GM23338 (cell line): ENCODE data around the gene DNAJB6. TPM values are rescaled to one million over a fixed set of nuclear protein-coding genes. Genes with fewer than 3 reads are reported as not detected.

ENCODE experiments used
- ATAC-seq: fragments of 200-7000 bp; cut with Tn5 transposase; 3 replicates; pipeline ENCODE4 v1.9.1; 2020
- DNase-seq: peaks from one replicate; pipeline ENCODE4 v3.0.0-alpha.2; 2015; ENCODE audit warnings: low spot score
- H2AFZ ChIP-seq: fragments of 200-600 bp; sonication (generic); 2 replicates; pipeline ENCODE4 v1.8.0; 2016; ENCODE audit warnings: antibody characterized with exemption, mild to moderate bottlenecking, moderate library complexity
- H3F3A ChIP-seq: fragments of 200-600 bp; sonication (generic); replicated peaks from 2 replicates; pipeline ENCODE4 v1.8.0; 2017; ENCODE audit warnings: antibody characterized with exemption, mixed run types, low read depth
- H3K27ac ChIP-seq: fragments of 200-600 bp; sonication (generic); 2 replicates; pipeline ENCODE4 v1.6.1; 2016; ENCODE audit warnings: low read depth
- H3K27me3 ChIP-seq: fragments of 200-600 bp; sonication (generic); 2 replicates; pipeline ENCODE4 v1.8.0; 2016; ENCODE audit warnings: mild to moderate bottlenecking, mixed run types, moderate library complexity; ENCODE audit not compliant: insufficient read depth
- H3K36me3 ChIP-seq: fragments of 200-600 bp; sonication (generic); 2 replicates; pipeline ENCODE4 v1.8.0; 2016; ENCODE audit warnings: mild to moderate bottlenecking; ENCODE audit not compliant: insufficient read depth
- H3K4me1 ChIP-seq: fragments of 200-600 bp; sonication (generic); 2 replicates; pipeline ENCODE4 v1.8.0; 2016; ENCODE audit warnings: mild to moderate bottlenecking, moderate library complexity; ENCODE audit not compliant: insufficient read depth
- H3K4me2 ChIP-seq: fragments of 200-600 bp; sonication (generic); 2 replicates; pipeline ENCODE4 v1.7.1; 2017; ENCODE audit warnings: mixed run types
- H3K4me3 ChIP-seq: fragments of 200-600 bp; sonication (generic); 2 replicates; pipeline ENCODE4 v1.6.1; 2016; ENCODE audit warnings: mixed run types
- H3K79me2 ChIP-seq: fragments of 200-600 bp; sonication (generic); replicated peaks from 2 replicates; pipeline ENCODE4 v1.8.0; 2017; ENCODE audit warnings: mild to moderate bottlenecking; ENCODE audit not compliant: insufficient read depth
- H3K9me2 ChIP-seq: fragments of 200-600 bp; sonication (generic); 2 replicates; pipeline ENCODE4 v1.8.0; 2017; ENCODE audit not compliant: insufficient read depth
- H4K20me1 ChIP-seq: fragments of 200-600 bp; sonication (generic); replicated peaks from 2 replicates; pipeline ENCODE4 v1.8.0; 2017; ENCODE audit warnings: mild to moderate bottlenecking; ENCODE audit not compliant: insufficient read depth
- H3K27ac Mint-ChIP-seq: 2 replicates; pipeline ENCODE4 v1.8.0; 2020; ENCODE audit warnings: inconsistent platforms, mild to moderate bottlenecking, moderate library complexity, mixed read lengths
- H3K27me3 Mint-ChIP-seq: 3 replicates; pipeline ENCODE4 v1.8.0; 2022; ENCODE audit warnings: low read depth, mild to moderate bottlenecking, moderate library complexity, mixed read lengths, inconsistent platforms; ENCODE audit not compliant: insufficient read depth, poor library complexity
- H3K36me3 Mint-ChIP-seq: 3 replicates; pipeline ENCODE4 v1.8.0; 2021; ENCODE audit warnings: low read depth, mild to moderate bottlenecking, inconsistent platforms, moderate library complexity, mixed read lengths
- H3K4me1 Mint-ChIP-seq: 3 replicates; pipeline ENCODE4 v1.8.0; 2020; ENCODE audit warnings: mild to moderate bottlenecking, inconsistent platforms, mixed read lengths
- H3K4me3 Mint-ChIP-seq: 3 replicates; pipeline ENCODE4 v1.8.0; 2021; ENCODE audit warnings: moderate library complexity, mild to moderate bottlenecking, inconsistent platforms, mixed read lengths
- H3K9me3 Mint-ChIP-seq: 3 replicates; pipeline ENCODE4 v1.8.0; 2020; ENCODE audit warnings: moderate library complexity, mild to moderate bottlenecking, inconsistent platforms, mixed read lengths
- CREB1 ChIP-seq: fragments of 250-450 bp; sonication (Bioruptor Pico); IDR thresholded peaks from 2 replicates; pipeline ENCODE4 v1.5.0; 2020; ENCODE audit warnings: low read depth, mild to moderate bottlenecking, moderate library complexity
- CTCF ChIP-seq, 2 experiments: fragments of 200-600 bp in 1 of 2; sonication (generic) in 1 of 2; conservative IDR thresholded peaks; 2 replicates each; pipeline versions ENCODE4 v1.5.1 to v1.6.1; 2016 to 2017; ENCODE audit warnings: antibody characterized with exemption in 2 of 2, low read depth in 2 of 2, mild to moderate bottlenecking in 2 of 2, moderate library complexity in 1 of 2
- ETS1 ChIP-seq: IDR thresholded peaks from 2 replicates; pipeline ENCODE4 v1.6.1; 2016; ENCODE audit warnings: antibody characterized with exemption
- EZH2 ChIP-seq: fragments of 200-600 bp; sonication (generic); IDR thresholded peaks from one replicate; pipeline ENCODE4 v1.8.0; 2017; ENCODE audit warnings: antibody characterized with exemption, mild to moderate bottlenecking, low read depth; ENCODE audit not compliant: unreplicated experiment
- EZH2phosphoT487 ChIP-seq: fragments of 200-600 bp; sonication (generic); IDR thresholded peaks from one replicate; pipeline ENCODE4 v1.8.1; 2018; ENCODE audit warnings: antibody characterized with exemption; ENCODE audit not compliant: unreplicated experiment
- JUNB ChIP-seq: IDR thresholded peaks from one replicate; pipeline ENCODE4 v1.6.1; 2016; ENCODE audit warnings: antibody characterized with exemption; ENCODE audit not compliant: unreplicated experiment
- NANOG ChIP-seq: IDR thresholded peaks from 2 replicates; pipeline ENCODE4 v1.6.1; 2016; ENCODE audit warnings: antibody characterized with exemption, borderline replicate concordance
- POLR2AphosphoS5 ChIP-seq: IDR thresholded peaks from 2 replicates; pipeline ENCODE4 v1.6.1; 2016; ENCODE audit warnings: antibody characterized with exemption, low read depth
- ZNF114 ChIP-seq: fragments of 250-450 bp; sonication (Bioruptor Pico); IDR thresholded peaks from 2 replicates; pipeline ENCODE4 v1.5.0; 2020; ENCODE audit warnings: mild to moderate bottlenecking, moderate library complexity
- ZNF331 ChIP-seq: fragments of 250-450 bp; sonication (Bioruptor Pico); IDR thresholded peaks from 2 replicates; pipeline ENCODE4 v1.5.0; 2020; ENCODE audit warnings: low read depth, mild to moderate bottlenecking, moderate library complexity
- polyA plus RNA-seq: library from polyadenylated mRNA; unstranded; fragments of >200 nt; fragmentation: Nextera tagmentation; extraction: Ambion mirVana; gene quantifications from 2 replicates; pipeline ENCODE4 v1.2.1, GENCODE V29; 2016
- total RNA-seq: library from RNA; depleted of rRNA; stranded (reverse); fragments of >200 nt; shearing (Covaris generic); gene quantifications from 2 replicates; pipeline ENCODE4 v1.2.3, GENCODE V29; 2014
- TF ChIP-seq, protein P1 (sequence below): fragments of 250-450 bp; sonication (Bioruptor Pico); IDR thresholded peaks from 2 replicates; pipeline ENCODE4 v1.5.0; 2020; ENCODE audit warnings: mild to moderate bottlenecking, moderate library complexity
- TF ChIP-seq, protein P2 (sequence below): IDR thresholded peaks from one replicate; pipeline ENCODE4 v1.6.1; 2018; ENCODE audit warnings: antibody characterized with exemption; ENCODE audit not compliant: unreplicated experiment

The DNAJB6 gene
- total and polyA plus RNA-seq, 2 experiments from 2014 or later, result 308 to 322 TPM

DNA sequence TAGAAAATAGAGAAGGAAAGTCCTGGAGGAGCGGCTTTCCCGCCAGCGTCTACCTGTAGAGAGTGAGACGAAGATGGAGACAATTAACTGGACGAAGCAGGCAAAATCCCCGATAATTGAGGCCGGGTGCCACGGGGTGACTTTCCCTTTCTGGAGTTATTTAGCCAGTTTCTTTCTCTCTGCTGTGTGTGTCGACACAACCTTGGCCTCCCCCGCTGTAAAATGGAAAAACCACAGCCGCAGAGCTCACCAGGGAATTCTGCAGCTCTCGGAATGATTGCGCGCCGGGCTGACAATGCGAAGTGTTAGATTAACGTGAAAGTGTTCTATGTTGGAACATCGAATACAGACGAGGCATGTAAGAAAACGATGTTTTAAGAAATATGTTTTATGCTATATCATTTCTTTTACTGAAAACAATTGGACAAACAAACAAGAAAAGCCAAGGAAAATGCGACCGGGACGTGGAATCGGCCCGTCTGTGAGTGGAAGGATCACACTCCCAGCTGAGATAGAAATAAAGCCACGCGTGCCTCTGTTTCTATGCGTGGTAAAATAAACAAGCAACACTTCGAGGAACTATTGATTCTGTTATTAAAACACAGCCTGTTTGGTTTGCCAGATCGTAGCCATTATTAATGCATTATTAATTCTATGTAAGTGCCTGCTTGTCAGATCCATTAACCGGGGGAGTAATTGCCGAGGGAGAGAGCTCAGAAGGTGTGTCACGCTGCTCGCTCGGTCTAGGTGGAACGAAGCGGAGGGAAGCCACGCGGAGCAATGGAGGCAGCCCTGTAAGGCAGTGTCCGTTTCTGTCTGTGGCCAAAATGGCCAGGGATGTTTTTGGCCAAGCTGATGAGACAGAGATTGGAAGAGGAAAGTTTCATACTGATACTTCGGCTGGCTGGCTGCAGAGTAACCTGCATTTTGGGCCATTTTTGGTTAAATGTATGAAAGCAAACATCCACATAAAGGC lies 129.4 kb downstream of the DNAJB6 start:
- Mint-ChIP-seq H3K9me3 (peaks cover 82% of the 10 kb centered on the region), H3K4me3 (no peak overlapping the region), H3K27me3 (peaks cover 19% of the 10 kb centered on the region), H3K27ac (no peak overlapping the region), H3K4me1 (no peaks in the 10 kb centered on the region), H3K36me3 (peaks cover 41% of the 10 kb centered on the region)
- H3F3A ChIP-seq, result no peaks in the 10 kb centered on the region
- no peaks in the 10 kb centered on the region for H3K9me2 ChIP-seq
- H3K79me2 ChIP-seq, result no peaks in the 10 kb centered on the region
- no peak overlapping the region for H3K4me3 ChIP-seq
- H4K20me1 ChIP-seq, result no peaks in the 10 kb centered on the region
- H3K4me1 ChIP-seq, result no peaks in the 10 kb centered on the region
- H3K27me3 ChIP-seq, result no peaks in the 10 kb centered on the region
- no peak for TF ChIP-seq CREB1 (CRISPR knock-in tag)
- no peak for TF ChIP-seq EZH2phosphoT487
- TF ChIP-seq, protein P1, sequence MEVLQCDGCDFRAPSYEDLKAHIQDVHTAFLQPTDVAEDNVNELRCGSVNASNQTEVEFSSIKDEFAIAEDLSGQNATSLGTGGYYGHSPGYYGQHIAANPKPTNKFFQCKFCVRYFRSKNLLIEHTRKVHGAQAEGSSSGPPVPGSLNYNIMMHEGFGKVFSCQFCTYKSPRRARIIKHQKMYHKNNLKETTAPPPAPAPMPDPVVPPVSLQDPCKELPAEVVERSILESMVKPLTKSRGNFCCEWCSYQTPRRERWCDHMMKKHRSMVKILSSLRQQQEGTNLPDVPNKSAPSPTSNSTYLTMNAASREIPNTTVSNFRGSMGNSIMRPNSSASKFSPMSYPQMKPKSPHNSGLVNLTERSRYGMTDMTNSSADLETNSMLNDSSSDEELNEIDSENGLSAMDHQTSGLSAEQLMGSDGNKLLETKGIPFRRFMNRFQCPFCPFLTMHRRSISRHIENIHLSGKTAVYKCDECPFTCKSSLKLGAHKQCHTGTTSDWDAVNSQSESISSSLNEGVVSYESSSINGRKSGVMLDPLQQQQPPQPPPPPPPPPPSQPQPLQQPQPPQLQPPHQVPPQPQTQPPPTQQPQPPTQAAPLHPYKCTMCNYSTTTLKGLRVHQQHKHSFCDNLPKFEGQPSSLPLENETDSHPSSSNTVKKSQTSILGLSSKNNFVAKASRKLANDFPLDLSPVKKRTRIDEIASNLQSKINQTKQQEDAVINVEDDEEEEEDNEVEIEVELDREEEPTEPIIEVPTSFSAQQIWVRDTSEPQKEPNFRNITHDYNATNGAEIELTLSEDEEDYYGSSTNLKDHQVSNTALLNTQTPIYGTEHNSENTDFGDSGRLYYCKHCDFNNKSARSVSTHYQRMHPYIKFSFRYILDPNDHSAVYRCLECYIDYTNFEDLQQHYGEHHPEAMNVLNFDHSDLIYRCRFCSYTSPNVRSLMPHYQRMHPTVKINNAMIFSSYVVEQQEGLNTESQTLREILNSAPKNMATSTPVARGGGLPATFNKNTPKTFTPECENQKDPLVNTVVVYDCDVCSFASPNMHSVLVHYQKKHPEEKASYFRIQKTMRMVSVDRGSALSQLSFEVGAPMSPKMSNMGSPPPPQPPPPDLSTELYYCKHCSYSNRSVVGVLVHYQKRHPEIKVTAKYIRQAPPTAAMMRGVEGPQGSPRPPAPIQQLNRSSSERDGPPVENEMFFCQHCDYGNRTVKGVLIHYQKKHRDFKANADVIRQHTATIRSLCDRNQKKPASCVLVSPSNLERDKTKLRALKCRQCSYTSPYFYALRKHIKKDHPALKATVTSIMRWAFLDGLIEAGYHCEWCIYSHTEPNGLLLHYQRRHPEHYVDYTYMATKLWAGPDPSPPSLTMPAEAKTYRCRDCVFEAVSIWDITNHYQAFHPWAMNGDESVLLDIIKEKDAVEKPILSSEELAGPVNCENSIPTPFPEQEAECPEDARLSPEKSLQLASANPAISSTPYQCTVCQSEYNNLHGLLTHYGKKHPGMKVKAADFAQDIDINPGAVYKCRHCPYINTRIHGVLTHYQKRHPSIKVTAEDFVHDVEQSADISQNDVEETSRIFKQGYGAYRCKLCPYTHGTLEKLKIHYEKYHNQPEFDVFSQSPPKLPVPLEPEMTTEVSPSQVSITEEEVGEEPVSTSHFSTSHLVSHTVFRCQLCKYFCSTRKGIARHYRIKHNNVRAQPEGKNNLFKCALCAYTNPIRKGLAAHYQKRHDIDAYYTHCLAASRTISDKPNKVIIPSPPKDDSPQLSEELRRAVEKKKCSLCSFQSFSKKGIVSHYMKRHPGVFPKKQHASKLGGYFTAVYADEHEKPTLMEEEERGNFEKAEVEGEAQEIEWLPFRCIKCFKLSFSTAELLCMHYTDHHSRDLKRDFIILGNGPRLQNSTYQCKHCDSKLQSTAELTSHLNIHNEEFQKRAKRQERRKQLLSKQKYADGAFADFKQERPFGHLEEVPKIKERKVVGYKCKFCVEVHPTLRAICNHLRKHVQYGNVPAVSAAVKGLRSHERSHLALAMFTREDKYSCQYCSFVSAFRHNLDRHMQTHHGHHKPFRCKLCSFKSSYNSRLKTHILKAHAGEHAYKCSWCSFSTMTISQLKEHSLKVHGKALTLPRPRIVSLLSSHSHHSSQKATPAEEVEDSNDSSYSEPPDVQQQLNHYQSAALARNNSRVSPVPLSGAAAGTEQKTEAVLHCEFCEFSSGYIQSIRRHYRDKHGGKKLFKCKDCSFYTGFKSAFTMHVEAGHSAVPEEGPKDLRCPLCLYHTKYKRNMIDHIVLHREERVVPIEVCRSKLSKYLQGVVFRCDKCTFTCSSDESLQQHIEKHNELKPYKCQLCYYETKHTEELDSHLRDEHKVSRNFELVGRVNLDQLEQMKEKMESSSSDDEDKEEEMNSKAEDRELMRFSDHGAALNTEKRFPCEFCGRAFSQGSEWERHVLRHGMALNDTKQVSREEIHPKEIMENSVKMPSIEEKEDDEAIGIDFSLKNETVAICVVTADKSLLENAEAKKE, result no peak
- no peak for TF ChIP-seq POLR2AphosphoS5
- no peak for TF ChIP-seq JUNB
- no peak for TF ChIP-seq ZNF331 (CRISPR knock-in tag)
- TF ChIP-seq NANOG, result no peak
- TF ChIP-seq ZNF114 (CRISPR knock-in tag), result no peak
- TF ChIP-seq EZH2, result no peak
- TF ChIP-seq, protein P2, sequence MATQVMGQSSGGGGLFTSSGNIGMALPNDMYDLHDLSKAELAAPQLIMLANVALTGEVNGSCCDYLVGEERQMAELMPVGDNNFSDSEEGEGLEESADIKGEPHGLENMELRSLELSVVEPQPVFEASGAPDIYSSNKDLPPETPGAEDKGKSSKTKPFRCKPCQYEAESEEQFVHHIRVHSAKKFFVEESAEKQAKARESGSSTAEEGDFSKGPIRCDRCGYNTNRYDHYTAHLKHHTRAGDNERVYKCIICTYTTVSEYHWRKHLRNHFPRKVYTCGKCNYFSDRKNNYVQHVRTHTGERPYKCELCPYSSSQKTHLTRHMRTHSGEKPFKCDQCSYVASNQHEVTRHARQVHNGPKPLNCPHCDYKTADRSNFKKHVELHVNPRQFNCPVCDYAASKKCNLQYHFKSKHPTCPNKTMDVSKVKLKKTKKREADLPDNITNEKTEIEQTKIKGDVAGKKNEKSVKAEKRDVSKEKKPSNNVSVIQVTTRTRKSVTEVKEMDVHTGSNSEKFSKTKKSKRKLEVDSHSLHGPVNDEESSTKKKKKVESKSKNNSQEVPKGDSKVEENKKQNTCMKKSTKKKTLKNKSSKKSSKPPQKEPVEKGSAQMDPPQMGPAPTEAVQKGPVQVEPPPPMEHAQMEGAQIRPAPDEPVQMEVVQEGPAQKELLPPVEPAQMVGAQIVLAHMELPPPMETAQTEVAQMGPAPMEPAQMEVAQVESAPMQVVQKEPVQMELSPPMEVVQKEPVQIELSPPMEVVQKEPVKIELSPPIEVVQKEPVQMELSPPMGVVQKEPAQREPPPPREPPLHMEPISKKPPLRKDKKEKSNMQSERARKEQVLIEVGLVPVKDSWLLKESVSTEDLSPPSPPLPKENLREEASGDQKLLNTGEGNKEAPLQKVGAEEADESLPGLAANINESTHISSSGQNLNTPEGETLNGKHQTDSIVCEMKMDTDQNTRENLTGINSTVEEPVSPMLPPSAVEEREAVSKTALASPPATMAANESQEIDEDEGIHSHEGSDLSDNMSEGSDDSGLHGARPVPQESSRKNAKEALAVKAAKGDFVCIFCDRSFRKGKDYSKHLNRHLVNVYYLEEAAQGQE, result no peak
- TF ChIP-seq CTCF (conservative IDR thresholded peaks at IDR 0.05; ENCODE audit: low read depth in 2 of 2), result no peak
- no peak for TF ChIP-seq ETS1
- H3K4me2 ChIP-seq, result no peak overlapping the region
- no peak overlapping the region for H3K27ac ChIP-seq
- no peak for ATAC-seq
- no peak for DNase-seq
- H3K36me3 ChIP-seq, result no peaks in the 10 kb centered on the region
- no peak overlapping the region for H2AFZ ChIP-seq
